GM18511 (cell line): Measurements from ENCODE around the gene ANKRD44.

Experiments
- ATAC-seq: cut with Tn5 transposase; IDR thresholded peaks from one replicate; pipeline ENCODE4 v1.9.1; 2021; ENCODE audit warnings: mild to moderate bottlenecking, moderate library complexity; ENCODE audit not compliant: unreplicated experiment

ANKRD44 gene

GRCh38 chr2:197157879-197158537, 152.6 kb downstream of the ANKRD44 start:
- ATAC-seq, result peak; percentile 44

- no peak for ATAC-seq
These were observed 153.8 kb downstream of the ANKRD44 start for GRCh38 chr2:197156771-197157170.

- peak; percentile 87 for ATAC-seq
These were observed 157.9 kb downstream of the ANKRD44 start for GRCh38 chr2:197152451-197153228.

GRCh38 chr2:197149546-197149945, 161.0 kb downstream of the ANKRD44 start:
- no peak for ATAC-seq

- no peak for ATAC-seq
These were observed 162.2 kb downstream of the ANKRD44 start for GRCh38 chr2:197148401-197148800.

- ATAC-seq, result no peak
These were observed 162.6 kb downstream of the ANKRD44 start for GRCh38 chr2:197147942-197148341.

GRCh38 chr2:197146995-197147394, 163.6 kb downstream of the ANKRD44 start:
- no peak for ATAC-seq

- peak; percentile 95 for ATAC-seq
These were observed 165.0 kb downstream of the ANKRD44 start for GRCh38 chr2:197145471-197146056.

GRCh38 chr2:197144183-197144582, 166.4 kb downstream of the ANKRD44 start:
- ATAC-seq, result no peak

GRCh38 chr2:197141702-197142473, 168.7 kb downstream of the ANKRD44 start:
- ATAC-seq, result no peak

- ATAC-seq, result no peak
These were observed 170.5 kb downstream of the ANKRD44 start for GRCh38 chr2:197140045-197140444.

GRCh38 chr2:197138506-197138905, 172.1 kb downstream of the ANKRD44 start:
- no peak for ATAC-seq

- peak; percentile 49 for ATAC-seq
These were observed 172.6 kb downstream of the ANKRD44 start for GRCh38 chr2:197137826-197138477.

- no peak for ATAC-seq
These were observed 173.3 kb downstream of the ANKRD44 start for GRCh38 chr2:197137231-197137630.

GRCh38 chr2:197136452-197136851, 174.1 kb downstream of the ANKRD44 start:
- ATAC-seq, result no peak

GRCh38 chr2:197135806-197136205, 174.8 kb downstream of the ANKRD44 start:
- ATAC-seq, result no peak

- no peak for ATAC-seq
These were observed 176.4 kb downstream of the ANKRD44 start for GRCh38 chr2:197134206-197134605.

GRCh38 chr2:197131558-197131855, 179.1 kb downstream of the ANKRD44 start:
- ATAC-seq, result peak; percentile 79

GRCh38 chr2:197130318-197130717, 180.3 kb downstream of the ANKRD44 start:
- peak; percentile 79 for ATAC-seq

GRCh38 chr2:197128897-197129296, 181.7 kb downstream of the ANKRD44 start:
- ATAC-seq, result no peak

GRCh38 chr2:197128126-197128525, 182.5 kb downstream of the ANKRD44 start:
- ATAC-seq, result no peak
